ENCODE results near the gene MCF2L.

DNA sequence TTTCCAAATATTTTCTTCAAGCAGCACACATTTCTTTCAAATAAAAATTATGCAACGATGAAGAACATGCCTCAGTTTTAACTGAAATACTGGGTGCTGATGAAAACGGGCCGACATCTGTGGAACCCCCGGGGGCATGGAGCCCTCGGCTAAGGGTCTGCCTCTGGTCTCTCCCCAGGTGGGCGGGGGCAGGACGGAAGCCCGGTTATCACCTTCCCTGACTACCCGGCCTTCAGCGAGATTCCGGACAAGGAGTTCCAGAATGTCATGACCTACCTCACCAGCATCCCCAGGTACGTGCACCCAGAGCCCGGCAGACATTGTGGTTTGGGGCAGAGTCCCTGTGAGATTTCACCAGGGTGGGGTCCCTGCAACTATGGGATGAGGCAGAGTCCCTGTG, 55.5 kb downstream of the MCF2L start:
- TF ChIP-seq EP300 (IDR thresholded peaks at IDR 0.05), result no peak
- no peak for TF ChIP-seq CTCF (IDR thresholded peaks at IDR 0.05)
